GM12872 (cell line): ENCODE data around the gene F13A1.

Source experiments
- TF ChIP-seq, protein P1 (sequence below): IDR thresholded peaks from 3 replicates; pipeline ENCODE4 v1.5.1; 2011; ENCODE audit warnings: low read depth, mild to moderate bottlenecking, low read length, moderate library complexity; ENCODE audit not compliant: insufficient read depth

Gene F13A1

DNA sequence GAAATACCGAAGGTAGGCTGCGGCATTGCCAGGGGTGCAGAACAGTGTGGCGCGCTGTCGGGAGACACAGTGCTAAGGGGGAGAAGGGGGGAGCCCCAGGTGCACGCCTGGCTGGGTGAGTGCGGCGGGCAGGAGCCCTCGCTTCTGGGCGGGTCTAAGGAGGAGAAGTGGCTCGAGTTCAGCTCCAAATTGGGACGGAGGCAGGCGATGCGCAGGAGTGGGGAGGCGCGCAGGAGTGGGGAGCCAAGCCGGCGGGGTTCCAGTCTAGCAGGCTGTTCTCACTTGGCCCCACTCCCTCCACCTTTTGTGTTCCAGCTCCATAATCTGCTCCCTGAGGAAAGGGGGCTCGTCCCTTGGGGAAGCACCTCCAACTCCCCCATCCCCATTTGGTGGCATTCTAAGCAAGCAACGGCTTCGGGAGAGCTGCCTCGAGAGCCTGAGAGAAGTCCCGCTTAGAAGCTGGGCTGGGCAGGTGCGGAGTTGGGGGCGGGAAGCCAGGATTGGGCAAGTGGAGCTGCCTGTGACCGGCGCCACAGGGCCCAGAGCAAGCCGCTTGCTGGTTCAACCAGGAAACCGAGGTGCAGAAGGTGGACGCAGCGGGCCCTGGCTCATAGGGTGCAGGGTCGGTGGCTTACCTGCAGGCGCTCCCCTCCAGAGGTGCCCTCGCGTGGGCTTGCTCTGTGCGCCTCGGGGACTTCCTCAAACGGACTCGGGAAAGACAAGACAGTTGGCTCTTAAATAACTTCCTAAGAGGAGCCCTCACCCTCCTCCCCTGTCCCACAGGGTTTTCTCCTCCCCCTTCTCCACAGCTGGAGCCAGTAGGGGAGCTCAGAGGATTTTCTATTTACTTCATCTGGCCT lies at the start of gene F13A1:
Gene F13A1 (minus strand): TSS at position 711 of the 860 bp plus-strand sequence. CDS start 1,998 bp downstream, outside the sequence.
- TF ChIP-seq, protein P1, sequence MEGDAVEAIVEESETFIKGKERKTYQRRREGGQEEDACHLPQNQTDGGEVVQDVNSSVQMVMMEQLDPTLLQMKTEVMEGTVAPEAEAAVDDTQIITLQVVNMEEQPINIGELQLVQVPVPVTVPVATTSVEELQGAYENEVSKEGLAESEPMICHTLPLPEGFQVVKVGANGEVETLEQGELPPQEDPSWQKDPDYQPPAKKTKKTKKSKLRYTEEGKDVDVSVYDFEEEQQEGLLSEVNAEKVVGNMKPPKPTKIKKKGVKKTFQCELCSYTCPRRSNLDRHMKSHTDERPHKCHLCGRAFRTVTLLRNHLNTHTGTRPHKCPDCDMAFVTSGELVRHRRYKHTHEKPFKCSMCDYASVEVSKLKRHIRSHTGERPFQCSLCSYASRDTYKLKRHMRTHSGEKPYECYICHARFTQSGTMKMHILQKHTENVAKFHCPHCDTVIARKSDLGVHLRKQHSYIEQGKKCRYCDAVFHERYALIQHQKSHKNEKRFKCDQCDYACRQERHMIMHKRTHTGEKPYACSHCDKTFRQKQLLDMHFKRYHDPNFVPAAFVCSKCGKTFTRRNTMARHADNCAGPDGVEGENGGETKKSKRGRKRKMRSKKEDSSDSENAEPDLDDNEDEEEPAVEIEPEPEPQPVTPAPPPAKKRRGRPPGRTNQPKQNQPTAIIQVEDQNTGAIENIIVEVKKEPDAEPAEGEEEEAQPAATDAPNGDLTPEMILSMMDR = 0 out of 3 replicates have a peak, but pooled peaks have one; percentile 21

GRCh38 chr6:6368684-6369052 lies 48.2 kb upstream of the F13A1 start:
- TF ChIP-seq, protein P1 = no peak

DNA sequence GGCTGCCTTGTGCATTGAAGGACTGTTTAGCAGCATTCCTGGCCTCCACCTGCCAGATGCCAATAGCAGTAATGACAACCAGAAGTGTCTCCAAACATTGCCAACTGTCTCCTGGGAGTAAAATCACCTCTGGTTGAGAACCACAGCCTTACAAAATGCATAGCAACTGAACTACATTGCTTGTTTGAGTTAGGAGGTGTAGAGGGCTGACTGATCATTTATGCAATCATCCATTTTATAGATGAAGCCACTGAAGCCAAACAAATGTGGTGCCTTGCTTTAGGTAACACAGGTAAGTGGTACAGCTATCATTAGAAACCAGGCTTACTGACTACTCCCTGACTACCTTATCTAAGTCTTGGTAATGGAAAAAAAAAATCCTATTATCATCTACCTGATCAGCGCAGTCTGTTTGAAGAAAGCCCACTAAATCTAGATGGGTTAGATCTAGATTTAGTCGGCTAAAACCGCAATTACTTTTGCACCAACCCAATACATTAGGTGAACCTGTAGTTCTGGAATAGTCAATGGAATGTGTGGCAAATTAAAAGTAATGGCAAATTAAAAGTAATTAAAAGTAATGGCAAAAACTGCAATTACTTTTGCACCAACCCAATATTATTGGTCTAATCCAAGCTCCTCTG lies 47.7 kb upstream of the F13A1 start:
- TF ChIP-seq, protein P1 = no peak

- TF ChIP-seq, protein P1 = no peak
Measured at GRCh38 chr6:6366803-6367202, 46.3 kb upstream of the F13A1 start.

DNA sequence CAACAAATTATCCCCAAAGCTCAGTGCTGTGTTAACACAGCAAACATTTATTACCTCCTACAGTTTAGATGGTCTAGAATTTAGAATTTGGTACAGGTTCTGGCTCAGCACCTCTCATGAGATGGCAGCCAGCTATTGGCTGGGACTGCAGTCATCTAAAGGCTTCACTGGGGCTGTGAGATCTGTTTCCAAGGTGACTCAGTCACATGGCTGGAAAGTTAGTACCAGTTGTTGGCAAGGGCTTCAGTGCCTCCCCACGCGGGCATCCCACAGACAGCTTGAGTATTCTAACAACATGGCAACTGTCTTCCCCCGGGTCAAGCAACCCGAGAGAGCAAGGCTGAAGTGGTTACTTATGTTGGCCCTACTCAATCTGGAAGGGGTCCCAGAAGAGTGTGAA lies 44.8 kb upstream of the F13A1 start:
- TF ChIP-seq, protein P1 = no peak

GRCh38 chr6:6362056-6362840 lies 41.8 kb upstream of the F13A1 start:
- TF ChIP-seq, protein P1 = no peak

DNA sequence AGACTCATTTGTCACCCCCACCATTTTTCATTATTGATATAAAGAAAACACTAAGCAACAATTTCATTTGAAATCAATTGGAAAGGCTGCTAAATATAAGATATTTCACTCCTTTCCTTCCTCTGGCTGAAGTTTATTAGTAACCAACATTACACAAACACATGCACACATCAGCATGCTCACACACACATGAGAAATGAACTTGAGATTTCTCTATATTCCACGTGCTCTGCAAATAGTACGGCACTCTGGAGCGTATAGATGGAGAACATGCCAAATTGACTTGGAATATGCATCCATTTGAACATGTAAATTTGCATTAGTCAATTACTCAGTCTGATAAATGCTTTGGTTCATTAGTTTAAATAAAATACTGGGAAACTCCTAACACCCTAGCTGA lies 37.1 kb upstream of the F13A1 start:
- TF ChIP-seq, protein P1 = no peak
